ENCODE results near the gene PRDM2.

The PRDM2 gene

GRCh38 chr1:13814131-13814530 lies 114.1 kb downstream of the PRDM2 start:
- DNase-seq (ENCODE audit: low spot score) = no peak

- no peak for DNase-seq (ENCODE audit: low spot score)
Observed at GRCh38 chr1:13816016-13816760, 116.2 kb downstream of the PRDM2 start.

GRCh38 chr1:13817906-13818305 lies 117.9 kb downstream of the PRDM2 start:
- DNase-seq (ENCODE audit: low spot score) = no peak

DNA sequence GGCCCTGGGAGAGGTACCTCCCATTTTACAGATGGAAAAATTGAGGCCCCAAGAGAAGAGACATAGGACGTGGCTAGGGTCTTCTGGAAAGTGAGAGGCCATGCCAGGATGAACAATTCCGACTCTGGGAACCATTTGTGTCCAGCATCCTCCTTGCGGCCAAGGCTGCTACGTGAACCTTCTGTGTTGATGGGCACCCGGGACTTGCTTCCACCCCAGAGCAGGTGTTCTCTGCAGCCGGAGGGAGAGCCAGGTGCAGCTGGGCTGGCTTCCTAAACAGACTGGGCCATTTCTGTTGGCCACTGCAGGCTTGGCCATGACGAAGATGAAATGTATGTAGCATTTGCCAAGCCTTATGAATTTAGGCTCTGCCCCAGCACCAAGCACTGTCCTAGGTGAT lies 118.9 kb downstream of the PRDM2 start:
- no peak for DNase-seq (ENCODE audit: low spot score)

GRCh38 chr1:13819642-13820041 lies 119.7 kb downstream of the PRDM2 start:
- no peak for DNase-seq (ENCODE audit: low spot score)

GRCh38 chr1:13820055-13820454 lies 120.1 kb downstream of the PRDM2 start:
- no peak for DNase-seq (ENCODE audit: low spot score)

DNA sequence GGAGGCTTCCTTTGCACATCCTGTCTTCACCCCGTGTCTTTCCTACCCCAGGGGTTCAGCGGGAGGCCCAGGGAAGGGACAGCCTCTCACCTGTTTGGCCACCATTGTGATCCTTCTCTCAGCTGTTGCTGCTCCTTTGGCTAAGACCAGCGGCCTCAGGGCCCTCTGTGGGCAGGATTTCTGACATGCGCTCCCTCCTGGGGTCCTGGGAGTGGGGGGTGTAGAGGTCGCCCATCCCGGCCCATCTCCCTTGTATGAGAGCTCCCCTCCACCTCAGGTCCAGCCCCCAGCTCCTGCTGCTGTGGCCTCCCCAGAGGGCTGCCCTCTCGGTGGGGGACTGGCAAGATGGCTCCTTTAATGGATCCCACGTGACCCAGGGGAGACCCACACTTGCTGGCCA lies 120.5 kb downstream of the PRDM2 start:
- no peak for DNase-seq (ENCODE audit: low spot score)

GRCh38 chr1:13823126-13823880 lies 123.3 kb downstream of the PRDM2 start:
- no peak for DNase-seq (ENCODE audit: low spot score)

- DNase-seq (ENCODE audit: low spot score) = no peak
Observed at GRCh38 chr1:13823936-13824335, 123.9 kb downstream of the PRDM2 start.

- no peak for DNase-seq (ENCODE audit: low spot score)
Observed at GRCh38 chr1:13824626-13825025, 124.6 kb downstream of the PRDM2 start.

DNA sequence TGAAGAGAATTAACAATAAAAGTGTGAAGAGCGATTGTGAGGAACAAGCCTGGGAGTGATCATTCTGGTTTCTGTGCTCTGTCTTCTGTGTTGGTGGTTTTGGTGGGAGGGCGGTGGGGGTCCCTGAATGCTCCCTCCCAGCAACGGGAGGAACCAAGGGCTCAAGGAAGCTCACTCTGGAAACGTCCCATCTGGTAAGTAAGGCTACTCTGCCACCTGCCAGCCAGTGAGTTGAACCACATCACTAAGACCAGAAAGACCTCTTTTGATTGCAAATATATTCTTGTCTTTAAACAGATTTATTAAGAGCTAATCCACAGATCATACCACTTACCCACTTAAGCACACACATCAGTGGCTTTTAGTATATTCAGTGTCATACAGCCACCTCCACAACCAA lies 125.0 kb downstream of the PRDM2 start:
- no peak for DNase-seq (ENCODE audit: low spot score)

DNA sequence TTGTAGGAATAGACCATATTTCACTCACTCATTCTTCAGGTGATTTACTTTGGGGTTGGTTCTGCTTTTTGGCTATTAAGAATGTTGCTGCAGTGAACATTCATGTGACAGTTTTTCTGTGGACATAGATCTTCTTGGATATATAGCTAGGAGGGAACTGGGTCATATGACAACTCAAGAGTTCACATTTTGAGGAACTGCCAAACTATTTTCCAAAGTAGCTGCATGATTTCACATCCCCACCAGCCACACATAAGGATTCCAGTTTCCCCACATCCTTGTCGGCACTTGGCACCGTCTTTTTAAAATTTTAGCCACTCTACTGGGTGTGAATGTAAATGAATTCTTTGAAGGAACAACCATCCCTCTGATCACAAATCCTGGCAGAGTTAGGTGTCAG lies 126.0 kb downstream of the PRDM2 start:
- DNase-seq (ENCODE audit: low spot score) = no peak

DNA sequence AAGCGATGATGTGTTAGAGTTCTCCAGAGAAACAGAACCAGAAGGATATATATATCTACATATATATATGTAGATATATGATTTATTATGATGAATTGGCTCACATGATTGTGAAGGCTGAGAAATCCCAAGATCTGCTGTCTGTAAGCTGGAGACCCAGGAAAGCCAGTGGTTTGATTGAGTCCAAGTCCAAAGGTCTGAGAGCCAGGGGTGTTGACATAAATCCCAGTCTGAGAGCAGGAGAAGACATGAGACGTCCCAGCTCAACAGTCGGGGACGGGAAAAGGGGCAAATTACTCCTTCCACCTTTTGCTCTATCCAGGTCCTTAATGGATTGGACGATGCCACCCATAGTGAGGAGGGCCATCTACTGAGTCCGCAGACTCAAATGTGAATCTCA lies 126.6 kb downstream of the PRDM2 start:
- no peak for DNase-seq (ENCODE audit: low spot score)

DNA sequence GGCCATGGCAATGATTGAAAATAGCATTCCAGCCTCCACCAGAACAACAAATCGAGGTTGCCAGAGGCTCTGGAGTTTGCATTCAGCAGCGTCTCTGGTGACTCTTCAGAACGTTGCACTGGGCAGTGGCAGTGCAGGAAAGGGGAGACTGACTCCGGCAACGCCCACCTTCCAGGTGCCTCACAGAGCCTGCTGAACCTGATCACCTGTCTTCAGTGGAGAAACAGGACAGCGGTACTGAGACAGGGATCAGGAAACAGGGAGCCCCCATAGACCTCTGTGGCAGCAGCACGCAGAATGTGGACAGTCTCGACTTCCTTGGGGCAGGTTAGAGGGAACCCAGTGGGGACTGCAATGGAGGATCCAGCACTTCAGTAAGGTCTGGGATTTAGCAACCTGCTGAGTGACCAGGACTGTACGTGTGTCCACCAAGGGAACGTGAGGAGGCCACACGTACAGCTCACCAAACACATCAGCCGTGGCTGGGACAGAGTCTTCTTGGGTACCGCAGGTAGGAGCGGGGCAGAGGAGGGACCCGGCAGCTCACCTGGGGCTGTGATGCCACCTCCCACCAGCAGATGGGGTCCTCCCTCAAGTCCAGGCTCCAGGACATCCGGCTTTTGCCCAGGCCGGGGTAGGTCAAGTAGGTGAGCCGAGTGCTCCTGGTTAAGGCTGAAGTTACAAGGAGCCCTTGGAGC lies 128.6 kb downstream of the PRDM2 start:
- DNase-seq (ENCODE audit: low spot score) = no peak

DNA sequence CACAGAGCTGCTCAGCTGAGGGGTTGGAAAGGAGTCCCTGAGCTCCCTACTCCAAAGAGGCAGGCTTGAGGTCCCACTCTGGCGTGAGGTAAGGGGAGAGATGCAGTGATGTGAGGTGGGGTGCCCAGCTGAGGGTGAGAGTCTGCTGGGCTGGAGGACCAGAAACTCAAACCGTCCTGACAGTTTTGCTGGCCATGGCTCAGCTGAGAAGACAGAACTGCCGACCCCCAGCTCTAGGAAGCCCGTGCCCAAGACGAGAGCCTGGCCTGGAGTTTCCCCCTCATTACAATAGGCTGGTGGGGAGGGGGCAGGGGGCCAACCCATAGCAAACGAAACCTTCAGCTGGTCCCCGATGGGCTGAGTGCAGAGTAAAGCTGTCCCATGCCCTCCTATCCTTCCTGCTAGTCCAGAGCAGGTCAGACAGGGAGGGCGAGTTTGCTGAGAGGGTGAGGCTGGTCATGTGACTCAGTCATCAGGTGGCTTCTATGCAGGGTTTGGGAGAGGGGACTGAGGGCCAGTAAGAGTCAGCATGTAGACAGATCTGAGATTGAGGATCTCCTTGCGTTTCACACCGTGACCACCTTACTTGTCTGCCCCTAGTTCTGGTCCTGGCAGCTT lies 129.3 kb downstream of the PRDM2 start:
- no peak for DNase-seq (ENCODE audit: low spot score)

GRCh38 chr1:13830170-13830569 lies 130.2 kb downstream of the PRDM2 start:
- no peak for DNase-seq (ENCODE audit: low spot score)

- DNase-seq (ENCODE audit: low spot score) = no peak
Observed at GRCh38 chr1:13830616-13831280, 130.8 kb downstream of the PRDM2 start.

GRCh38 chr1:13832100-13832499 lies 132.1 kb downstream of the PRDM2 start:
- DNase-seq (ENCODE audit: low spot score) = no peak

DNA sequence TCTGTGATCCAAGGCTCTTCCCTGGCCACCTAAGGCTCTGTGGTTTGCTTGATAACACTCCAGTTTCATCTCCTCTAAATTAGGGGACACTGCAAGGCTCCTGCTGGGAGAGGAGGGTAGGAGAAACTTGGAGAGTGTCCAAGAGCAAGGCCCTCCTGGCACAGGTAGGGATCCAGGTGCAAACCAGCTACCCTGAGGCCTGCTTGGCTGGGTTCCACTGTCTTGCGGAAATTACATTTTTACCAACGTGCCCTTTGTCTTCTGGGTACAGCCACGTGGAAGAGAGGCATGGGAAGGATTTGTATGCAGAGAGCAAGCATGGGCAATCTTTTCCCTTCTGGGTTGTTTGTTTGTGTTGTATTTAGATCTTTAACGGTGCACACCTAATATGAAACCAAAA lies 132.5 kb downstream of the PRDM2 start:
- DNase-seq (ENCODE audit: low spot score) = no peak

- DNase-seq (ENCODE audit: low spot score) = no peak
Observed at GRCh38 chr1:13836136-13836535, 136.1 kb downstream of the PRDM2 start.

DNA sequence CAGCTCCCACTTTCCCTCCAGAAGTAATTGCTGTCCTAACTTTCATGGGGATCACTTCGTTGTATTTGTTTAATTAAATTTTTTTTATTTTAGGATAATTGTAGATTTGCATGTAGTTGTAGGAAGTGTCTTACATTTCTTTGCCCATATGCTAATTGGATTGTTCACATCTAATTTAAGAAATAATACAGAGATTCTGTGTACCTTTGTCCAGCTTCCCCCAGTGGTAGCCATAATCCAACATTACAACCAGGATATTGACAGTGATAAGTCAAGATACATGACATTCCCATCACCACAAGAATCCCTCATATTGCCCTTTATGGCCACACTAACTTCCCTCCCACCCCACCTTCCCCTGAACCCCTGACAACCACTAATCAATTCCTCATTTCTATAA lies 136.6 kb downstream of the PRDM2 start:
- DNase-seq (ENCODE audit: low spot score) = no peak

GRCh38 chr1:13838236-13838635 lies 138.2 kb downstream of the PRDM2 start:
- DNase-seq (ENCODE audit: low spot score) = no peak
